GM18499 (cell line): ENCODE data around the gene STMND1.

Experiments
- ATAC-seq: cut with Tn5 transposase; IDR thresholded peaks from one replicate; pipeline ENCODE4 v1.9.1; 2021; ENCODE audit warnings: moderate number of reproducible peaks; ENCODE audit not compliant: insufficient read depth, unreplicated experiment

Gene STMND1

GRCh38 chr6:17156966-17157365 lies 55.1 kb downstream of the STMND1 start:
- ATAC-seq: no peak

GRCh38 chr6:17157617-17158016 lies 55.8 kb downstream of the STMND1 start:
- no peak for ATAC-seq

- ATAC-seq: no peak
Observed at GRCh38 chr6:17159240-17159639, 57.4 kb downstream of the STMND1 start.

- no peak for ATAC-seq
Observed at GRCh38 chr6:17161076-17161475, 59.2 kb downstream of the STMND1 start.

GRCh38 chr6:17165383-17165782 lies 63.5 kb downstream of the STMND1 start:
- no peak for ATAC-seq

GRCh38 chr6:17167327-17167979 lies 65.6 kb downstream of the STMND1 start:
- ATAC-seq: no peak

- ATAC-seq: no peak
Observed at GRCh38 chr6:17169291-17169690, 67.4 kb downstream of the STMND1 start.

- no peak for ATAC-seq
Observed at GRCh38 chr6:17169711-17170110, 67.9 kb downstream of the STMND1 start.

GRCh38 chr6:17172836-17173470 lies 71.1 kb downstream of the STMND1 start:
- no peak for ATAC-seq

GRCh38 chr6:17178326-17178725 lies 76.5 kb downstream of the STMND1 start:
- ATAC-seq: no peak

GRCh38 chr6:17178754-17179529 lies 77.1 kb downstream of the STMND1 start:
- ATAC-seq: no peak

GRCh38 chr6:17179530-17180073 lies 77.8 kb downstream of the STMND1 start:
- ATAC-seq: no peak
